HFFc6 (cell line): ENCODE results near the gene PRPF6. TPM values are rescaled to one million over a fixed set of nuclear protein-coding genes. Genes with fewer than 3 reads are reported as not detected.

Experiments
- DNase-seq: peaks from one replicate; pipeline ENCODE4 v3.0.0-alpha.2; 2018
- H3K27ac Mint-ChIP-seq: 2 replicates; pipeline ENCODE4 v1.8.0; 2020; ENCODE audit warnings: mild to moderate bottlenecking, mixed read lengths
- H3K27me3 Mint-ChIP-seq: 2 replicates; pipeline ENCODE4 v1.8.0; 2021; ENCODE audit warnings: mild to moderate bottlenecking, moderate library complexity, mixed read lengths; ENCODE audit not compliant: insufficient read depth
- H3K36me3 Mint-ChIP-seq: 2 replicates; pipeline ENCODE4 v1.8.0; 2021; ENCODE audit warnings: low read depth, mixed read lengths
- H3K4me1 Mint-ChIP-seq: 2 replicates; pipeline ENCODE4 v1.8.0; 2020; ENCODE audit warnings: low read depth, mixed read lengths
- H3K4me3 Mint-ChIP-seq: 2 replicates; pipeline ENCODE4 v1.8.0; 2020; ENCODE audit warnings: mild to moderate bottlenecking, moderate library complexity, mixed read lengths
- H3K9me3 Mint-ChIP-seq: 2 replicates; pipeline ENCODE4 v1.8.0; 2020; ENCODE audit warnings: mild to moderate bottlenecking, mixed read lengths
- CTCF ChIP-seq: fragments of 200-600 bp; sonication (generic); IDR thresholded peaks from 2 replicates; pipeline ENCODE4 v1.5.0; 2021; ENCODE audit warnings: antibody characterized with exemption, mild to moderate bottlenecking
- total RNA-seq, 6 experiments: library from RNA; stranded (reverse); fragmentation: NEBNext Ultra II Directional; extraction: Animal tissue kit (Norgen Biotek cat#: 25700); gene quantifications; 2 replicates in 1 of 6; 3 replicates in 5 of 6; pipeline ENCODE4 v1.2.3, GENCODE V29; 2021

The PRPF6 gene
- total RNA-seq, 6 experiments from 2014 or later: 70.7 to 73.2 (median 72.9) TPM

DNA sequence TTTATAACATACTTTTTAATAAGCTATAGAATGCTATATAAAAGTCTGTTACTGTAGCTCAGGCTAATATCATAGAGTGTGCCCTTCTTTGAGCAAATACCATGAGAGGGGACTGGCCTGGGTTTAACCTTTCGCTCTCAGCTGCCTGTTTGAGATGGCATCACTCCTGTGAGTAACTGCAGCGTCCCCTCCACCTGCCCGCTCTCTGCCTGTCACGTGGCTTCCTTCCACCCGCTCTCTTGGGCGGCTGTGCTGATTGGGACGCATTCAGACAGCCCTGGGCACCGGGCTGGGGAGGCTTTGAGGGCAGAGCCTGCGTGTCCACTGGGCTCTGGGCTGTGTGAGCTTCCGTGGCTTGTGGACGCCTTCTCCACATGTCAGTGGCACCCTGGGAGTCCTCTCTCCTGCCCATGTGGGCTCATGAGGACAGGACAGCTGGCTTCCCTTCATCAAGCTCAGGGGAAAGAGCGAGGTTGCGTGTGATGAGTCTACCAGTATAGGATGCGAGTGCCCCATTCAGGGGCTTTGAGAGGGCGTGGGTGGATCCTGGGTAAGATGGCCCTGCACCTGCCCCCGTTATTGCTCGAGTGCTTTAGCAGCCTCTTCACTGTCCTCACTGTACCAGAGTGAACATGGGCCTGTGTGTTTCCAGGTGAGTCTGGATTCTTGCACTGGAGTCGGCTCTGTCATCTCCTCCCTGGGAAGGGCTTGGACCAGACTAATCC lies 44.3 kb downstream of the PRPF6 start:
- Mint-ChIP-seq H3K36me3 (peaks cover 30% of the 10 kb centered on the region), H3K27ac (no peak overlapping the region), H3K27me3 (no peaks in the 10 kb centered on the region; the same call in 1 of the 2 replicates), H3K9me3 (no peaks in the 10 kb centered on the region), H3K4me1 (no peaks in the 10 kb centered on the region), H3K4me3 (no peak overlapping the region)
- TF ChIP-seq CTCF: no peak
- DNase-seq: no peak

DNA sequence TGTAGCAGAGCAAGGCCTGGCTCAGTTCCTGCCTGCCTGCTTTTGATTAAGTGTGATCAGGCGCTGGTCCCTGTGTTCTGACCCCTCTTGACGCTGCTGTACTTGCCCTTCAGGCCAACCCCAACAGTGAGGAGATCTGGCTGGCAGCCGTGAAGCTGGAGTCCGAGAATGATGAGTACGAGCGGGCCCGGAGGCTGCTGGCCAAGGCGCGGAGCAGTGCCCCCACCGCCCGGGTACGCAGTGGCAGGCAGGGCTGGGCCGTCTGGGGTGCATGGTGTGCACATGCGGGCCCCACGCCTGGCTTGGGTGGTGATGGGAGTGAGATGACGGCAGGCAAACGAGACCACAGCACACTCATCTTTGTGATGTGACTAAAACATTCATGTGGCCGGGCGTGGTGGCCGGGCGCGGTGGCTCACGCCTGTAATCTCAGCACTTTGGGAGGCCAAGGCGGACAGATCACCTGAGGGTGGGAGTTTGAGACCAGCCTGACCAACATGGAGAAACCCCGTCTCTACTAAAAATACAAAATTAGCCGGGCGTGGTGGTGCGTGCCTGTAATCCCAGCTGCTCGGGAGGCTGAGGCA lies 45.0 kb downstream of the PRPF6 start:
- Mint-ChIP-seq H3K9me3 (no peaks in the 10 kb centered on the region), H3K27ac (no peak overlapping the region), H3K36me3 (peaks cover 30% of the 10 kb centered on the region), H3K27me3 (no peaks in the 10 kb centered on the region; the same call in 1 of the 2 replicates), H3K4me3 (no peak overlapping the region), H3K4me1 (no peaks in the 10 kb centered on the region)
- no peak for TF ChIP-seq CTCF
- DNase-seq: no peak

DNA sequence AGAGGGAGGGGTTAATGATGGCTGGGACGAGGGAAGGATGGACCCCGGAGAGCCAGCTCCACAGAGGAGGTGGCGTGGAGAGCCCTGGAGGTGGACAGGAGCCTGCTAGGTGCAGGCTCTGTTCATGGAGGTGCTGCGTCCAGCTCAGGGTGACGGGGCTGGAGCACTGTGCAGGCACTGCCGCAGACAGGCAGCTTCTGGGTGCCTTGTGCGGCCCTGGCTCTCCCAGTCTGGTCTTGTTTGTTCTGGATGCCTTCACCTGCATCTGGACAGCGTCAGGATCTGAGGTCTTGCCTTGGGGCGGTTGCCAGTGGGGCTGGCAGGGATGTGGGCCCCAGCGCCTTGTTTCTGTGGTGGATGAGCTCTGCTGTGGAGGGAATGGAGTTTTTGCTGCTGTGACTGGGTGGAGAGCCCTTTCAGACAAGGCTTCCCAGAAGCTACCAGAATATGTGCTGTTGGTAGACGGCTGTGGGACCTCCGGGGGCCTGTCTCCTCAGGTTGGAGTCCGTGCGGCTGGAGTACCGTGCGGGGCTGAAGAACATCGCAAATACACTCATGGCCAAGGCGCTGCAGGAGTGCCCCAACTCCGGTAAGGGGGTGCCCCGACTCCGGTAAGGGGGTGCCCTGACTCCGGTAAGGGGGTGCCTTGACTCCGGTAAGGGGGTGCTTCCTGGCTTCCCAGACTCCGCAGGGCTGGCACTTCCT lies 47.2 kb downstream of the PRPF6 start:
- Mint-ChIP-seq H3K4me3 (no peak overlapping the region), H3K27ac (no peak overlapping the region), H3K9me3 (no peaks in the 10 kb centered on the region), H3K4me1 (no peaks in the 10 kb centered on the region), H3K36me3 (peaks cover 20% of the 10 kb centered on the region), H3K27me3 (peaks cover 2% of the 10 kb centered on the region)
- DNase-seq: no peak
- no peak for TF ChIP-seq CTCF

DNA sequence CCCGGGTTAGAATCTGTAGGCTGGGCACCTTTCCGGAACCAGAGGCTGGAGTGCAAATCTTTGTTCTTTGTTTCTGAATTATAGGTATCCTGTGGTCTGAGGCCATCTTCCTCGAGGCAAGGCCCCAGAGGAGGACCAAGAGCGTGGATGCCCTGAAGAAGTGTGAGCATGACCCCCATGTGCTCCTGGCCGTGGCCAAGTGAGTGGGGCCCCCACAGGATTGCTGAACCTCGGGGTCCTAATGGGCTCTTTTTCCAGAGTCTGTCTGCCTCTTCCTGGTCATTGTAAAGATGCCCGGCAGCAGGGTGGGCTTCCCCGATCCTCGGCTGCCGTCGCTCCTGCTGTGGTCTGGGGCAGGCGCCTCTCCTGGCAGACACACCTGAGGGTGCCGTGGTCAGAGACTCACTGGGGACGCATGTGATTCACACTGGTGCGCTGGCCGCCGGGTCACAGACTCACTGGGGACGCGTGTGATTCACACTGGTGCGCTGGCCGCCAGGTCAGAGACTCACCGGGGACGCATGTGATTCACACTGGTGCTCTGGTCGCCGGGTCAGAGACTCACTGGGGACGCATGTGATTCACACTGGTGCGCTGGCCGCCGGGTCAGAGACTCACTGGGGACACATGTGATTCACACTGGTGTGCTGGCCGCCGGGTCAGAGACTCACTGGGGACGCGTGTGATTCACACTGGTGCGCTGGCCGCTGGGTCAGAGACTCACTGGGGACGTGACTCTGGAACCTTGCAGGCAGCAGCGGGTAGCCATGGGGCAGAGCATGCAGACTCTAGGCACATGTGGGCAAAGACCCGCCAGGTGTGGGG lies 48.6 kb downstream of the PRPF6 start:
- no peak overlapping the region for H3K4me3 Mint-ChIP-seq
- no peaks in the 10 kb centered on the region for H3K4me1 Mint-ChIP-seq
- no peak for DNase-seq
- peaks cover 2% of the 10 kb centered on the region for H3K27me3 Mint-ChIP-seq
- H3K27ac Mint-ChIP-seq: no peak overlapping the region
- peaks cover 20% of the 10 kb centered on the region for H3K36me3 Mint-ChIP-seq
- no peak for TF ChIP-seq CTCF
- no peaks in the 10 kb centered on the region for H3K9me3 Mint-ChIP-seq

GRCh38 chr20:64030371-64031134 lies 49.6 kb downstream of the PRPF6 start:
- Mint-ChIP-seq H3K4me3 (no peak overlapping the region), H3K27me3 (peaks cover 2% of the 10 kb centered on the region), H3K36me3 (peaks cover 20% of the 10 kb centered on the region), H3K27ac (no peak overlapping the region), H3K9me3 (no peaks in the 10 kb centered on the region), H3K4me1 (no peaks in the 10 kb centered on the region)
- DNase-seq: no peak
- no peak for TF ChIP-seq CTCF
